ENCODE results near the gene ANXA5. TPM values are rescaled to one million over a fixed set of nuclear protein-coding genes. Genes with fewer than 3 reads are reported as not detected.

The ANXA5 gene
- total RNA-seq, 1 donor from 2014 or later = 382 TPM

- H3K4me3 ChIP-seq = no peak overlapping the region
- no peak overlapping the region for H3K27ac ChIP-seq
- intact Hi-C loops (cut with DNase I) = no loop called here
- no peaks in the 10 kb centered on the region for H3K36me3 ChIP-seq
- no peaks in the 10 kb centered on the region for H3K4me1 ChIP-seq
- H3K27me3 ChIP-seq = no peaks in the 10 kb centered on the region
- no peak for DNase-seq
- ATAC-seq = no peak
- no peaks in the 10 kb centered on the region for H3K9me3 ChIP-seq
- TF ChIP-seq CTCF (IDR thresholded peaks at IDR 0.05) = no peak
Measured at GRCh38 chr4:121728798-121729226, 32.0 kb upstream of the ANXA5 start.

GRCh38 chr4:121728066-121728465 lies 31.3 kb upstream of the ANXA5 start:
- DNase-seq = no peak
- no peaks in the 10 kb centered on the region for H3K36me3 ChIP-seq
- no peak overlapping the region for H3K27ac ChIP-seq
- no peak overlapping the region for H3K4me3 ChIP-seq
- intact Hi-C loops (cut with DNase I) = no loop called here
- H3K4me1 ChIP-seq = no peaks in the 10 kb centered on the region
- H3K27me3 ChIP-seq = no peaks in the 10 kb centered on the region
- ATAC-seq = no peak
- TF ChIP-seq CTCF (IDR thresholded peaks at IDR 0.05) = no peak
- no peaks in the 10 kb centered on the region for H3K9me3 ChIP-seq

GRCh38 chr4:121726642-121727268 lies 30.0 kb upstream of the ANXA5 start:
- Histone ChIP-seq H3K36me3 (no peaks in the 10 kb centered on the region), H3K4me1 (no peaks in the 10 kb centered on the region), H3K4me3 (no peak overlapping the region), H3K27ac (no peak overlapping the region), H3K9me3 (no peaks in the 10 kb centered on the region), H3K27me3 (no peaks in the 10 kb centered on the region)
- DNase-seq (no peak), ATAC-seq (peak; percentile 96)
- TF ChIP-seq CTCF (IDR thresholded peaks at IDR 0.05) = peak; percentile 77
- intact Hi-C loops (cut with DNase I) = no loop called here

GRCh38 chr4:121724671-121725070 lies 27.9 kb upstream of the ANXA5 start:
- H3K36me3 ChIP-seq = no peaks in the 10 kb centered on the region
- ATAC-seq (no peak), DNase-seq (no peak)
- intact Hi-C loops (cut with DNase I) = no loop called here
- no peak overlapping the region for H3K4me3 ChIP-seq
- H3K9me3 ChIP-seq = no peaks in the 10 kb centered on the region
- no peaks in the 10 kb centered on the region for H3K4me1 ChIP-seq
- H3K27me3 ChIP-seq = no peaks in the 10 kb centered on the region
- no peak for TF ChIP-seq CTCF (IDR thresholded peaks at IDR 0.05)
- no peak overlapping the region for H3K27ac ChIP-seq

- ATAC-seq (no peak), DNase-seq (no peak)
- no peak for TF ChIP-seq CTCF (IDR thresholded peaks at IDR 0.05)
- H3K27ac ChIP-seq = no peak overlapping the region
- H3K27me3 ChIP-seq = no peaks in the 10 kb centered on the region
- H3K36me3 ChIP-seq = no peaks in the 10 kb centered on the region
- no peaks in the 10 kb centered on the region for H3K9me3 ChIP-seq
- intact Hi-C loops (cut with DNase I) = no loop called here
- no peaks in the 10 kb centered on the region for H3K4me1 ChIP-seq
- no peak overlapping the region for H3K4me3 ChIP-seq
Measured at GRCh38 chr4:121721700-121722099, 24.9 kb upstream of the ANXA5 start.

- H3K4me1 ChIP-seq = no peaks in the 10 kb centered on the region
- DNase-seq = no peak
- H3K4me3 ChIP-seq = no peak overlapping the region
- no peak for TF ChIP-seq CTCF (IDR thresholded peaks at IDR 0.05)
- ATAC-seq = no peak
- no peak overlapping the region for H3K27ac ChIP-seq
- H3K36me3 ChIP-seq = no peaks in the 10 kb centered on the region
- no peaks in the 10 kb centered on the region for H3K27me3 ChIP-seq
- intact Hi-C loops (cut with DNase I) = no loop called here
- H3K9me3 ChIP-seq = no peaks in the 10 kb centered on the region
Measured at GRCh38 chr4:121720109-121720508, 23.3 kb upstream of the ANXA5 start.
